Measurements from ENCODE around the gene FYTTD1.
A peak's percentile ranks its signal among the peaks of the same experiment; 100 is the strongest.
"Not testable (repeated sequence)": the region's sequence is repeated elsewhere in the genome, so short reads cannot be mapped to it uniquely, and the experiment has no call there.

Gene FYTTD1, protein sequence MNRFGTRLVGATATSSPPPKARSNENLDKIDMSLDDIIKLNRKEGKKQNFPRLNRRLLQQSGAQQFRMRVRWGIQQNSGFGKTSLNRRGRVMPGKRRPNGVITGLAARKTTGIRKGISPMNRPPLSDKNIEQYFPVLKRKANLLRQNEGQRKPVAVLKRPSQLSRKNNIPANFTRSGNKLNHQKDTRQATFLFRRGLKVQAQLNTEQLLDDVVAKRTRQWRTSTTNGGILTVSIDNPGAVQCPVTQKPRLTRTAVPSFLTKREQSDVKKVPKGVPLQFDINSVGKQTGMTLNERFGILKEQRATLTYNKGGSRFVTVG

DNA sequence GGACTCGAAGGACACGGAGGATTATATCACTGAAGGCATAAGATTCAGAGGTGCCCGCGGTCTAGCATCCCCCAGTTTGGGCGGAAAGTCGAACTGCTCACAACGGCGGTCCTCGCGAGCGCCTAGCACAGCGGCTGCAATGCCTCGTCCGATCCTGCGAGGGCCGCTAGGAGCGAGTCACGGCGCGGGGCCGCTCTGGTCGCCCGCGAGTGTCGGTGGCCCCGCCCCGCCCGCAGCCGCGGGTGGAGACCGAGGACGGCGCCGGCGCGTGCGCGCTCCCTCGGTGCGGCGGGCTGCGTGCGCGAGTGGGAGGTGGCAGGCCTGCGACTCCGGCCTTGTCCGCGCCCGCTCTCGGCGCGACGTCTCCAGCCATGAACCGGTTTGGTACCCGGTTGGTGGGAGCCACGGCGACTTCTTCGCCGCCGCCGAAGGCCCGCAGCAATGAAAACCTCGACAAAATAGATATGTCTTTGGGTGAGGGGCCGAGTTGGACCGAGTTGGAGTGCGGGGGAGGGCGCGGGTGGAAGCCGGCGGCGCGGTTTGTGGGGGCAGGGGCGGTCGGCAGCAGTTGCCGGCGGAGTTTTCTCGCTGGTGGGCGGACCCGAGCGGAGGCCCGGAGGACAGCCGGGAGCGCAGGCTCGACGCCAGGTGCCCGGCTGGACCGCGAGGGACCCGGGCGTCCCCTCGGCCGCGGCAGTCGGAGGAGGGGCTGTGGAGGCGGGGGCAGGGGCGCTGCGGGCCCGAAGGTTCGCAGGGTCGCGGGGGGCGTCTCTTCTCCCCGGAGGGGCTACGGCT, at the start of gene FYTTD1:
FYTTD1 (plus strand) TSS at position 283 of the 795 bp plus-strand sequence; CDS start at position 372, 89 bp downstream.
- DNase-seq, result peak; percentile 93

DNA sequence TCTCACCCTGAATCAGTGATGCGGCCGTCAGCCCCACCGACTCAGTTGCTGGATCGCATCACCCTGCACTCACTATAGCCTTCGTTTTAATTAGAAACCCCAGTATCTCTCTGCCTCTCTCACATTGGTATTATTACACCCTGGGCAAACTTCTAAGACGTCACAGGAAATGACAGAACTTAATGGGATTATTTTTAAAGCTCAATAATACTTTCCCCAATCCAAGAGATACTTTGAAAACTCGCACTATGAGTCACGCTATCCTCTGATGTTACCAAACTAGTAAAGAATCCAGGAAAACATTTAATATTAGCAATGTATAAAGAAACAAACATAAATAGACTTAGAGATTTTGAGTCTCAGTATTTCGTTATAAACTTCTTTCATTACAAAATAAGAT, 49.6 kb upstream of the FYTTD1 start:
- DNase-seq, result no peak

DNA sequence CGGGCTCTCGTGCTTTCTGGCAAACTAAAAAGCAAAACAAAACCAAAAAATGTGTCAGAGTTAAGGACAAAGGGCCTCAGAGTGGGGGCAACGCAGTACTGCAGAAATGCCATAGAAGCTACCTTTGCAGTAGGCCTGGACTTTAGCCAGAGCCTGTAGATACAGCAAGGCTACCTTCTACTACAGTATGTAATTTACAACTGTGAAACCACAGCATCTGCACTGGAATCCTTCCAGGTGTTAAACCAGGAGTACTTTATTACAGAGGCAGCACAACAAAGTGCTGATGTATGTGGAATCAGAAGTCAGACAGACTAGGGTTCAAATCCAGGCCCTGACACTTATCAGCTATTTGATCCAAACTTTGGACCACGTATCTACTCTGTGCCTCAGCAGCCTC, 47.8 kb upstream of the FYTTD1 start:
- DNase-seq, result no peak

DNA sequence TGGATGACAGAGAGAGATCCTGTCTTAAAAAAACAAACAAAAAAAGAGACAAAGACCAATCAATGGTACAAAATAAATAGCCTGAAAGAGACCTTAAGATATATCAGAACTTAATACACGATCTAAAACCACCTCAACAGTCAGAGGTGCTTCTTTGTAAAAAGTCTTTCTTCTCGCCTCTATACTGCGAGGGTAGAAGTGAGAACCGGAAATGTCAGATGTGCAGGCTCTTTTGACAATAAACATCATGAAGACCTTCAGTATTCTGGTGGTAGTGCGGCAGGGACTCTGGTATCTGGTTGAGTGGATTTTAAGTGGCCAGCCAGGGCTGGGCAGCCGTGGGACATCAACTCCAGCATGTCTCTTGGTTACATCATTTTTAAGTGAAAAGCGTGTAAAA, 43.0 kb upstream of the FYTTD1 start:
- DNase-seq, result no peak

DNA sequence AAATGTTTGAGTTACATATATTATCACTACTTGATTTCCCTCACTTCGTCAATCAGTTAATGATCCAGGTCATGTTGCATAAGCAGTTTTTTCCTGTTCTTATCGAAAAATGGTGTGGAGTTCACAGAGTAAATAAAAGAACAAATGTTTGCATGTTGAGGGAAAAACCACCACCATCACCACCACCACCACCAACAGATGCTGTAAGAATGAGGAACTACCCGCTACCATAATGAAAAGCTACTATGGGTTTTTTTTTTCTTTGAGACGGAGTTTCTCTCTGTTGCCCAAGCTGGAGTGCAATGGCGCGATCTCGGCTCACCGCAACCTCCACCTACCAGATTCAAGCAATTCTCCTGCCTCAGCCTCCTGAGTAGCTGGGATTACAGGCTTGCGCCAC, 40.5 kb upstream of the FYTTD1 start:
- DNase-seq, result no peak

DNA sequence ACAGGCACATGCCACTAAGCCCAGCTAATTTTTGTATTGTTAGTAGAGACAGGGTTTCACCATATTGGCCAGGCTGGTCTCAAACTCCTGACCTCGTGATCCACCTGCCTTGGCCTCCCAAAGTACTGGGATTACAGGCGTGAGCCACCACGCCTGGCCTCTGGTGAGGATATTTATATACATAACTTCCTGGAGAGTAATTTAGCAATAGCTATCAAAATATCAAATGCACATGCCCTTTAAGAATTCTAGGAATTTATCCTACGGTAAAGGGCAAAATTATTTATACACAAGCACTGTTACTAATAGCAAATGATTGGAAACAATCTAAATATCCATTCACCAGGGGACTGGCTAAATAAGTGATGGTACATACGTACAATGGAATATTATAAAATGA, 38.7 kb upstream of the FYTTD1 start:
- not testable (repeated sequence) for DNase-seq

DNA sequence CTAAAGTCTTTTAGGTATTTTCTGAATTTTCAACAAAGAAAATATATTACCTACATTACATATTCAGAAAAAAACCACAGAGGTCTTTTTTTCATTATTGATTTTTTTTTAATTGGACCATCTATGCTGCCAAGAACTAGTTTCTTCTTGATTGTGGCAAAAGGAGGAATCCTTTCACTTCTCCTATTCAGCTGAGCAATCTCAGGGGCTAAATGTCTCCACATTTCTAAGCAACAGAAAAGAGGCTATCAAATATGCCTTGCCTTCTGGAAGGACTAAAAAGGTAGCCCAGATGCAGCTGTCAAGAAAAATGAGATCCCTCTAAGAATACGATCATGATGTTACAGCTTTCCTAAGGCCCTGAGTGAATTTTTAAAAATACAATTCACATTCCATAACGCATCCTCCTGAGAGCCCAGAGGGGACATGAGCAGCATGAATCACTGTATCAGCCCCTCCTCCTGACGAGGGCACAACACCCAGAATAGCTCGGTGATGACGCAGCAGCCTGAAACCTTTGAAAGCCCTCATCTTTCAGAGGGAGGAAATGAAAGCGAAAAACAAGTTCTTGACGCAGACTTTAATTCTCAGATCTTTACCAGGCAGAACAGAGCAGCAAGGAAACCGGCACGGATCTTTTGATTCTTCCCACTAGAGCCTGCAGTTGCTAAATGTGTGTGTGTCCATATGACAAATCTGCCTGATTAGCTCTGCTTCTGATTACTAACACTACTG, 37.5 kb upstream of the FYTTD1 start:
- DNase-seq, result peak; percentile 91

DNA sequence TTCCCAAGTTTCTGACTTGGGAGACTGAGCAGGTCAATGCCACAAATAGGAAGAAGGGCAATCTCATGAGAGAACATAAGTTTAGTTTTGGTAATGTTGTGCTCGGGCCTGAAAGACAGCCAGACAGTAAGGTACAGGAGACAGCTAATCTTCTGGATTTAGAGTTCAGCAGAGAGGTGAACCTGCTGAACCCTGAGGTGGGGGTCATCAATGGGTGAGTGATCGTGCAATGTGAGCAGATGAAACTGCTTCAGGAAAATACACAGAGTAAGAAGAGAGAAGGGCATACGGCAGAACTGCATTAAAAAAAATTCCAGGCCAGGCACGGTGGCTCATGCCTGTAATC, 36.2 kb upstream of the FYTTD1 start:
- DNase-seq, result no peak

DNA sequence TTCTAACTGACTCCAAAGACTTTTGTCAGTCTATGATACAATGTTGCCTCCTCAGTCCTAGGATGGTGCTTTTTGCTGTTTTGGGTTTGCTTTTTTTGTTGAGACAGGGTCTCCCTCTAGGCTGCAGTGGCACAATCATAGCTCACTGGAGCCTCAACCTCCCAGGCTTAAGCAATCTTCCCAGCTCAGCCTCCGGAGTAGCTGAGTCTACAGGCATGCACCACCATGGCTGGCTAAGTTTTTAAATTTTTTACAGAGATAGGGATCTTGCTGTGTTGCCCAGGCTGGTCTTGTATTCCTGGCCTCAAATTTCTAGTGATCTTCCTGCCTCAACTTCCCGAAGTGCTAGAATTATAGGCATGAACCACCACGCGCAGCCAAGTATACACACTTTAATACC, 35.4 kb upstream of the FYTTD1 start:
- no peak for DNase-seq

DNA sequence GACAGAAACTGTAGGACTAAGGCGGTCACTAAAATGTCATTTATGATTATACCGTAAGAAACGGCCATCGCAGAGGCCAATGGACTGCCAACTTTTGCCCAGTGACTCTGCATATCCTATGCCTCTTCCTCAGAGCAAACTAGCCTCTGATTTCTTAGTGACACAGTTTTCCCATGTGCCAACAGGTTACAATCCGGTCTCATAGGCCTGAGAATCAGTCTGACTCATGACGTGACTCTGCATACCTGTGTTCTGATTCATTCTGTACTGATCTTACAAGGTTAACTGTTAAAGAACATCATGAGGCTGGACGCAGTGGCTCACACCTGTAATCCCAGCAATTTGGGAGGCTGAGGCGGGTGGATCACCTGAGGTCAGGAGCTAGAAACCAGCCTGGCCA, 30.8 kb upstream of the FYTTD1 start:
- DNase-seq, result no peak

DNA sequence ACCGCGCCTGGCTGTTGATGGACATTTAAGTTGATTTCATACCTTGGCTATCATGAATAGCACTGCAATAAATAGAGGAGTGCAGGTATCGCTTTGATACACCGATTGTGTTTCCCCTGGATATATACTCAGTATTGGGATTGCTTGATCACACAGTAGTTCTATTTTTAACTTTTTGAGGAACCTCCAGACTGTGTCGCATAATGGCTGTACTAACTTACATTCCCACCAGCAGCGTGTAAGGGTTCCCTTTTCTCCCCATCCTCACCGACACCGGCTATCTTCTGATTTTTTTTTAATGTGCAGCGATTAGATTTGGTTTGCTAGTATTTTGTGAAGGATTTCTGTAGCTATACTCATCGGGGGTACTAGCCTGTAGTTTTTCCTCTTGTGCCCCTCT, 29.0 kb upstream of the FYTTD1 start:
- DNase-seq, result no peak

DNA sequence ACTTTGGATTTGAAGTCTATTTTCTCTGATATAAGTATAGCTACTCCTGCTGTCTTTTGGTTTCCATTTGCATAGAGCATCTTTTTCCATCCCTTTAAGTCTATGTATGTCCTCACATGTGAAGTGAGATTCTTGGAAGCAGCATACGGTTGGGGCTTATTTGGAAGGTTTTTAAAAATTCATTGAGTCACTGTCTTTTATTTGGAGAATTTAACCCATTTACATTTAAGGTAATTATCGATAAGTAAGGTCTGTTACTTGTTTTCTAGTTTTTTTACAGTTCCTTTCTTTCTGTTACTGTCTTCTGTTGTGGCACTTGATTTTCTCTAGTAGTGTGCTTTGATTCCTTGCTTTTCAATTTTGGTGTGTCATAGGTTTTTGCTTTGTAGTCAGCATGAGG, 26.9 kb upstream of the FYTTD1 start:
- no peak for DNase-seq

DNA sequence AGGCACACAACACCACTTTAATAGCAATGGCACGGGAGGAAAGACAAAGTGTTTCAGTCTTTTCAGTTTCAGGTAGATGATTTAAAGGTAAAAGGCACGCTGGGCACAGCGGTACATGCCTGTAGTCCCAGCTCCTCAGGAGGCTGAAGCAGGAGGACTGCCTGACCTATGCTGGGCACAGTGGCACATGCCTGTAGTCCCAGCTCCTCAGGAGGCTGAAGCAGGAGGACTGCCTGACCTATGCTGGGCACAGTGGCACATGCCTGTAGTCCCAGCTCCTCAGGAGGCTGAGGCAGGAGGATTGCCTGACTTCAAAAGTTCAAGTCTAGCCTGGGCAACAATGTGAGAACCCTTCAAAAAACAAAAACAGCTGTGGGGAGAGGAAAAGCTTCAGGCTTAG, 21.8 kb upstream of the FYTTD1 start:
- DNase-seq, result not testable (repeated sequence)

DNA sequence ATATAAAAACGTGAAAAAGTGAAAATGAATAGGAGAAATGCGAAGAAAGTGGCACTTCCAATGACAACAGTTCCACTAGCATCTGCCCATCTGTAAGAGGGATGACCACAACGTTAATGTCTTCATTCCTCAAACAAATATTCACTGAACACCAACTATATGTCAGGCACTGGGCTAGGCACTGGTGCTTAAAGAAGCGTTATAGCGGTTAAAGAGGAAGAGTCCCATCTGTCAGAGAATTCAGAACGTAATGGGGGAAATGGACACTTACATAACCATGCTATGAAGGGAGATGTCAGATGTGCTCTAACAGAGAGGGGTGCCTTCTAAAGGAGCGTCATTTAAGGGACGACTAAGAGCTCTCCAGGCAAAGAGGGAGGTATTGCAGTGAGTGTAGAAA, 21.2 kb upstream of the FYTTD1 start:
- DNase-seq, result no peak

DNA sequence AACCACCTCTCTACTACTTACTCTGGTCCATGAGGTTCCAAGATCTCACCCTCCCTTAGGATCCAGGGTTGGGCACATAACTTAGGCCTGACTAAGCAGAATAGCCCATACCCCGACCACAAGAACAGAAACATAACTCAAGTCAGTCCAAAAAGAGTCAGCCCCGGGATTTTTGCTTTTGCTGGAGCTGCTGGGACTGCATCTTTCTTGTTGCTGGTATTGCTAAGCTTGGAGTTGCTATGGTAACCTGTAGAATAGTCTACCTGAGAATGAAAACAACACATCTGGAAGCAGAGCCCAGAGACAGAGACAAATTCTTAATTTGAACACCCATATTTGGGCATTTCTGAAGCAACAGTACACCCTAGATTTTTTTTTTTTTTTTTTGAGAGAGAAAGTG, 19.5 kb upstream of the FYTTD1 start:
- DNase-seq, result no peak

DNA sequence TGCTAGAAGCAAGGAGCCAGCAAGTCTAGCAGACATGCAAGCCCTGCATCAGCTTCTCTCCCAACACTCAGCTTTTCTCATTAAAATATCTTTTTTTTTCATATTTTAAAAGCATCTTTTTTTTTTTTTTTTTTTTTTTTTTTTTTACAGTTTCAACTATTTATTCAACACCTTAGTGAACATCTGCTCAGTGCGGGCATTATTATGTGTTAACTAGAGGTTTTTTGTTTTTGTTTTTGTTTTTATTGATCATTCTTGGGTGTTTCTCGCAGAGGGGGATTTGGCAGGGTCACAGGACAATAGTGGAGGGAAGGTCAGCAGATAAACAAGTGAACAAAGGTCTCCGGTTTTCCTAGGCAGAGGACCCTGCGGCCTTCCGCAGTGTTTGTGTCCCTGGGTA, 18.9 kb upstream of the FYTTD1 start:
- DNase-seq, result not testable (repeated sequence)

DNA sequence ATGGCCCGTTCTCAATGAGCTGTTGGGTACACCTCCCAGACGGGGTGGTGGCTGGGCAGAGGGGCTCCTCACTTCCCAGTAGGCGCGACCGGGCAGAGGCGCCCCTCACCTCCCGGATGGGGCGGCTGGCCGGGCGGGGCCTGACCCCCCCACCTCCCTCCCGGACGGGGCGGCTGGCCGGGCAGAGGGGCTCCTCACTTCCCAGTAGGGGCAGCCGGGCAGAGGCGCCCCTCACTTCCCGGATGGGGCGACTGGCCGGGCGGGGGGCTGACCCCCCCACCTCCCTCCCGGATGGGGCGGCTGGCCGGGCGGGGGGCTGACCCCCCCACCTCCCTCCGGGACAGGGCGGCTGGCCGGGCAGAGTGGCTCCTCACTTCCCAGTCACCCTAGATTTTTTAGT, 18.2 kb upstream of the FYTTD1 start:
- not testable (repeated sequence) for DNase-seq

DNA sequence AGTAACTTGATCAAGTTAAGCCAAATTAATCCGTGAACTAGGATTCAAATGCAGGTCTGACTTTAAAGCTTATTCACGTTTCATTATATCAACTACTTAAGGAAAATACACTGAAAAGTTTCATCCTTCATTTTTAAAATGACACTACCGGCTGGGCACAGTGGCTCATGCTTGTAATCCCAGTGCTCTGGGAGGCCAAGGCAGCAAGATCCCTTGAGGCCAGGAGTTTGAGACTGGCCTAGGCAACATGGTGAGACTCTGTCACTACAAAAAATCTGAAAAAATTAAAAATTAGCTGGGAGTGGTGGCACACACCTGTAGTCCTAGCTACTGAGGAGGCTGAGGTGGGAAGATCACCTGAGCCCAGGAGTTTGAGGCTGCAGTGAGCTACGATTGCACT, 16.6 kb upstream of the FYTTD1 start:
- no peak for DNase-seq

DNA sequence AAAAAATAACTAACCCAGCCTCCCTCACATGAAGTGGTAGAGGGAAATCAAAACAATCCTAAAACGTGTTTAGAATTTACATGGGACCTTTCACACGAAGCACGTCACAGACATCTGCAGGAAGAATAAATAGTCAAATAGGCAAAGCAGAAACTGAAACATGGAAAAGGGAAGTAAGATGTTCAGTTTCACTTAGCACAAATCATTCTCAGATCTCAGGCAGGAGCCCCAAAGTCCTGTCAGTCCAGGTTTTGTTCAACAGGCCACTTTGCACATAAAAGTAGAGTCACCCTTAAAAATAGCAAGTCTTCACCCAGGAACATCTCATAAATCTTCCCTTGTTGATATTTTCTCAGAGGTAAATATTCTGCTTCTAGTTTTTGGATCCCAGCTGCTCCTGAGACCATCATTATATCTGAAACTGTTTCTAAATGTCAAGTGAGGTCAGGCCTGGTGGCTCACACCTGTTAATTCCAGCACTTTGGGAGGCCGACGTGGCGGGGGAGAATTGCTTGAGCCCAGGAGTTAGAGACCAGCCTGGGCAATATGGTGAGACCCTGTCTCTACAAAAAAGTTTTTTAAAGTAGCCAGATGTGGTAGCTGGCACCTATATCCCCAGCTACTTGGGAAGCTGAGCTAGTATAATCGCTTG, 14.9 kb upstream of the FYTTD1 start:
- DNase-seq, result no peak

DNA sequence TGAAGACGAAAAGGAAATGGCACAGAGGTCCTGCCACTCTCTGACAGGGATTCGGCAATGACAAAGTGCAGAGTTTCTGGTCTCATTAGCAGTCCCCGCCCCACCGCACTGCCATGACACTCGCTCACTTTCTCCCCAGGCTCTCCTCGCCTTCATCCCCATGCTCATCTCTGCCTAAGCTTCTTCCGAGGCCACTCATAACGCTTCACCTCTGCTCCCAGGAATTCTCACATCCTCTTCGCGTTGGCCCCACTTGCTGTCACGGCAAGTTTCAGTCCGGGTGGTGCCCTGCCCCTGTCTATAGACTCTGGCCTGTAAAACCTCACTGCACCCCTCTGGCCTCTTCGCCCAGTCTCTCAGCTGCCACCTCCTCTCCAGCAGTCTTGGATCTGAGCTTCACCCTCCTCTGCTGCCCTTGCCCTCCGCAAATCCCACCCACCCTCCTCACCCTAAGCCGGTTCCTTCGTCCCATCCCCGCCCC, 13.6 kb upstream of the FYTTD1 start:
- peak; percentile 53 for DNase-seq

DNA sequence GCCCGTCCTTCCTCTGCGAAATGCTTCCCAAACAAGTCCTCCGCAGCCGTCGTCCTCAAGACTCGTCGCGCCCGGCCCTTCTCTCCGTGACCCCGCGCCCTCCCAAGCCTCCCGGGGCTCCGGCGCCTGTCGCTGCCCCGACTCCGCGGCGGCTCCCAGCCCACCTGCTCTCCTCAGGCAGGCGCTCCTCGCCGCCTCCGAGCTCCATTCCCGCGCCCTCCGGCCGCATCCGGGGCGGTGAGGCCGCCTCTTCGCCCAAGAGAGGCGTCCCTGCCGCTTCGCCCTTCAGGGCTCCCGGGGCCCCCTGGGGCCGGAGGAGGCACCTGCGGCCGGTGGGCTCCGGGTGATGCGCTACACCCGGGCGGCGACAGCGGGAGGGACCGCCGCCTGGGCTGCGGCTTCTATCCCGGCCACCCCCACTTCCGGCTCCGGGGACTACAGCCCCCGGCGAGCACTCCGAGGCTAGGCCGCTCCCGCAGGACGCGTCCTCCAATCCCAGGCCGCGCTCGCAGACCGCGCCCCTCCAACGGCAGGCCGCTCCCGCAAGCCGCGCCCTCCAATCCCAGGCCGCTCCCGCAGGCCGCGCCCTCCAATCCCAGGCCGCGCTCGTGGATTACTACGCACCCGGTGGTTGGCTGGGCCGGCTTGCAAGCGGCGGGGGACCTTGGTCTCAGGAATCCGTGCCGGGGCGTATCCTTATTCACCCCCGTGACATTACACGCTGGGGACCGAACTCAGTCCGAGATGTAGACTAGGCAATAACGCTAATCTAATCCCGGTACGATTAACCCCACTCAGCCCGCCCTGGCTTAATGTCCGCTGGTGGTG, 13.0 kb upstream of the FYTTD1 start, which contains the start of gene RUBCN:
RUBCN (minus strand) TSS at position 414 of the 828 bp plus-strand sequence; CDS start at position 229, 185 bp downstream.
- peak; percentile 95 for DNase-seq

DNA sequence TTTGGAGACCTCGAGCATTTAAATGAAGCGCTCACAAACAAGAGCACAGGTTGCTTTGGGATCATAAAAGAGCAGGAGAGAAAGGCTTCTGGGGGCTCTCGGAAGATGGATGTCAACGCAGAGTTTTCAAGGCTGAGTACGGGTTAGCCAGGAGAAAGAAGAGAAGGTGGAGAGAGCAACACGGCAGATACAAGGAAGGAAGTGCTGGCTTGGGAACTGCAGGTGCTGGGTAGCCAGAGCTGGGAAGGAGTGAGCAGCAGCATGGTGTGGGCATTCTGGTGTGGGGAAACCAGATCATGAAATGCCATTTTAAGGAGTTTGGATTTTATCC, 12.4 kb upstream of the FYTTD1 start:
- no peak for DNase-seq
